ENCODE results near the gene ANXA5. TPM values are rescaled to one million over a fixed set of nuclear protein-coding genes. Genes with fewer than 3 reads are reported as not detected.
"Not testable (repeated sequence)": the region's sequence is repeated elsewhere in the genome, so short reads cannot be mapped to it uniquely, and the experiment has no call there.

The ANXA5 gene
- total RNA-seq, 1 experiment from 2014 or later = 1,287 TPM

DNA sequence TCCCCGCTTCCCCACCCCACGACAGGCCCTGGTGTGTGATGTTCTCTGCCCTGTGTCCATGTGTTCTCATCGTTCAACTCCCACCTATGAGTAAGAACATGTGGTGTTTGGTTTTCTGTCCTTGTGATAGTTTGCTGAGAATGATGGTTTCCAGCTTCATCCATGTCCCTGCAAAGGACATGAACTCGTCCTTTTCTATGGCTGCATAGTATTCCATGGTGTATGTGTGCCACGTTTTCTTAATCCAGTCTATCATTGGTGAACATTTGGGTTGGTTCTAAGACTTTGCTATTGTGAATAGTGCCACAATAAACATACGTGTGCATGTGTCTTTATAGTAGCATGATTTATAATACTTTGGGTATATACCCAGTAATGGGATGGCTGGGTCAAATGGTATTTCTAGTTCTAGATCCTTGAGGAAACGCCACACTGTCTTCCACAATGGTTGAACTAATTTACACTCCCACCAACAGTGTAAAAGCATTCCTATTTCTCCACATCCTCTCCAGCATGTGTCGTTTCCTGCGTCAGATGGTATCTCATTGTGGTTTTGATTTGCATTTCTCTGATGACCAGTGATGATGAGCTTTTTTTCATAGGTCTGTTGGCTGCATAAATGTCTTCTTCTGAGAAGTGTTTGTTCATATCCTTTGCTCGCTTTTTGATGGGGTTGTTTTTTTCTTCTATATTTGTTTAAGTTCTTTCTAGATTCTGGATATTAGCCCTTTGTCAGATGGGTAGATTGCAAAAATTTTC is 36.4 kb downstream of the ANXA5 start:
- DNase-seq (ENCODE audit: low read depth, low spot score); in situ Hi-C loops (cut with HindIII; ENCODE audit: low pct_unique_long_range_greater_than_20kb, low sequenced_read_pairs): not testable (repeated sequence)

DNA sequence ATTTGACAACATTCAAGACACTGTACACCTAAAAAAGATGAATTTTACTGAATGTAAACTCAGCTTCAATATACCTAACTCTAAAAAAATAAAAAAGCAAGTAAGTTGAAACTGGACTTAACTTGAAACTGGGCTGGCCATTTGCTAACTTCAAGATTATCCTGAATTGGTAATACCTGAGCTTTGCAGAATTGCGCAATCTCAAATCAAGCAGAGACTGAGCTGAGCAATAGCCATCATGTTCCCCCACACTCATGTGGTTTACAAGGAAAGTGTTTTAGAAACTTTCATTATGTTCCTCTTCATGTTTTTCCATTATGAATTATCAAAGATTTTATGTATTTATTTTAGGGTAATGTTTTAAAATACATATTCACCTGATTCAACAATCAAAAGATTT is 38.7 kb downstream of the ANXA5 start:
- in situ Hi-C loops (cut with HindIII; ENCODE audit: low pct_unique_long_range_greater_than_20kb, low sequenced_read_pairs) = no loop called here
- no peak for DNase-seq (ENCODE audit: low read depth, low spot score)

DNA sequence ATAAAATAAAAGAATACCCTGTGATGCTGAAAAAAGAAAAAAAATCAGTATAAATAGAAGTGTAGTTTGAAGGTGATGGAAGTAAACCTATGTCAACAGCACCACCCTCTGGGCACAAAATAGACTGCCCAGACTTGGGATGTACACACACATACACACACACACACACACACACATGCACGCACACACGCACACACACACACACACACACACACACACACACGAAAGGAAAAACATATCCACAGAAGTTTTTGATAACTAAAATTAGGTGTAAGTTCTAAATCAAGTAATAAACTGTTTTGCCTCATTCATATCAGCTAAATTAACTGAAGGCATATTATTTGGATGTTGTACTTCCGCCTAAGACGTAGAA is 40.5 kb downstream of the ANXA5 start:
- peak; percentile 61 for DNase-seq (ENCODE audit: low read depth, low spot score)
- in situ Hi-C loops (cut with HindIII; ENCODE audit: low pct_unique_long_range_greater_than_20kb, low sequenced_read_pairs) = no loop called here

DNA sequence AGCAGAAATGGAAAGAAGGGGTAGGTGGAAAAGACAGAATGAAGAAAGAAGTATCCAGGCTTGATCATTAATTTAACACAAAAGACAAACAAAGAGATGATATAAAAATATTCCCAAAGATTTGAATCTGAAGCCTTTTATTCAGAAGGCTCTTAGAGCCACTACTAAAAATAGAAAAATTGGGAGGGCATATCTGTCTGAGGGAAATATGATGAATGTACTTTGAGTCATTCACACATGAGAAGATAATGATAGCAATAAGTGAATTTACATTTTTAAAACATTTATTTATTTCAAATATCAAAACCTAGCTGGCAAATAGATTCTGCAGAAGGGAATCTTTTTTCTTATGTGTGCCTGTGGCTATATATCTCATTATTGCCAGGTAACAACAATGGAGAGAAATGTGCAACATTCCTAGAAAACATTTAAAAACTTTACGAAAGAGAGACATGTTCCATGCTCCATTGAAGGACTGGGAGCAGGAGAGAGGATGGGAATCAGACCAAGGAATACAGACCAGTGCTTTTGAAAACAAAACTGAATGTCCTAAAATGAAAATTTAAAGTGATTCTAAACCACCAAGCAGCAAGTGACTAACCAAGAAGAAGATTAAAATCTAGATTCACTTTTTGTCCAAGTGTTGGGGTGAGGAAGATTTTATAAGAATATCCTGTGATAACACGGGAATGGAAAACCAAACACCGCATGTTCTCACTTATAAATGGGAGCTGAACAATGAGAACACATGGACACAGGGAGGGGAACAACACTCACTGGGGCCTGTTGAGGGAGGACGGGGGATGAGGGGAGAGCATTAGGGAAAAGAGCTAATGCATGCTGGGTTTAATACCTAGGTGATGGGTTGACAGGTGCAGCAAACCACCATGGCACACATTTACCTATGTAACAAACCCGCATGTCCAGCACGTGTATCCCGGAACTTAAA is 41.2 kb downstream of the ANXA5 start:
- in situ Hi-C loops (cut with HindIII; ENCODE audit: low pct_unique_long_range_greater_than_20kb, low sequenced_read_pairs) = no loop called here
- no peak for DNase-seq (ENCODE audit: low read depth, low spot score)

DNA sequence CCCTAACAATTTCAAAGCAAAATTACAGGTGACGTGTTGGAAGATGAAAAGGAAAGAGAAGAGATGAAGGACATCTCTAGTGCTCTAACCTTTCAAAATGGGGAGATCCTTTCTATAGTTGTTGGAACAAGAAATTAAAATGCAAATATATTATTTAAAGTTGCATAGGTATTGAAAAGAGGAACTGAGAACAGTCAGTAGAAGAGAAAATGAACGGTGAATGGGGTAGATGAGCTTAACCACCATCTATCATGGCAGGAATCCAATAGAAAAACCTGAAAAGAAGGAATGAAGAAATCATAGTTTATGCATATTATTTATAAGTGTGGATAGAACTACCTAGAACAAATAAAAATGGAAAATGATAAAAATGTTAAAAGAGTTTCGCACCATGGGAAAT is 42.0 kb downstream of the ANXA5 start:
- DNase-seq (ENCODE audit: low read depth, low spot score) = no peak
- in situ Hi-C loops (cut with HindIII; ENCODE audit: low pct_unique_long_range_greater_than_20kb, low sequenced_read_pairs) = no loop called here

DNA sequence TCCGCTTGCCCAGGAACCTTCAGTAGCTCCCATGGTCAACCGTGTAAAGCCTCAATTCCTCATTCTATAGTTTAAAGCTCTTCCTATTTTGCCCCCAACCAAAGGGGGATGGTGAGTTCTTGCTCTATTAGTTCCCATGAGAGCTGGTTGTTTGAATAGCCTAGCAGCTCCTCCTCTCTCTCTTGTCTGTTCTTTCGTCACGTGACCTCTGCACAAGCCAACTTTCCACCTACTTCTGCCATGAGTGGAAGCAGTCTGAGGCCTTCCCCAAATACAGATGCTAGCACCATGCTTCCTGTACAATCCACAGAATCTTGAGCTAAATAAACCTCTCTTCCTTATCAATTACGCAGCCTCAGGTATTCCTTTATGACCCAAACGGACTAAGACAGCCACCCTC is 42.8 kb downstream of the ANXA5 start:
- in situ Hi-C loops (cut with HindIII; ENCODE audit: low pct_unique_long_range_greater_than_20kb, low sequenced_read_pairs) = no loop called here
- DNase-seq (ENCODE audit: low read depth, low spot score) = no peak

DNA sequence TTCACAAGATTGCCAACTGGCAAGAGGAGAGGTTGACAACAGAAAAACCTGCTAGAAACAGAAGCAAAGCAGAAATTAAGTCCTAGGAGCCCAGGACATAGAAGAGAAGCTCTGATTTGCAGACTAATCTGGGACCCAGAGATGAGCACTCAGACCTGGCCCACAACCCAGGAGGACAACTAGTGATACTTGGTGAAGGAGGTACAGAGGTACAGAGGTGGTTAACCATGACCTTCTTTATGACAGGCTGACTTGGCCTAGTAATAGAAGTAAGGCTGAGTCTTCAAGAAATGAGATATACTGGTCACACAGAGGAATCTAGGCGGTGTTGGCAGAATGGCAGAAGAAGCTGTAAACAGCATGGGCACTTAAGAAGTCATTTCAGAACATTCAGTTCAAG is 43.6 kb downstream of the ANXA5 start:
- in situ Hi-C loops (cut with HindIII; ENCODE audit: low pct_unique_long_range_greater_than_20kb, low sequenced_read_pairs) = no loop called here
- DNase-seq (ENCODE audit: low read depth, low spot score) = no peak

DNA sequence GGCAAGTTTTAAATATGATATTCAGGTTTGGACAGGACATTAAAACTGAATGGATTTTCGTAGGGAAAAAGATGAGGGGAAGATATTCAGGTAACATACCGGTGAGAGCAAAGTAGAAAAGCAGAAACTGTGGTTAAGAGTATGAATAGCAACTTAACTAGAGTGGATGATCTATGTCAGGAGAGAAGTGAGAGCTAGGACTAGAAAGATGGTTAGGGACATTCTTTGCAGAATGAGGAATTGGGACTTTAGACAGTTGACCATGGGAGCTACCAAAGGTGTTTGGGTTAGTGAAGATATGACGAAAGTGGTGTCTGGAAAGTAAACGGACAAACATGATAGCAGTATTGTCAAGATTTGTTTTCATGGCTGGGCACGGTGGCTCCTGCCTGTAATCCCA is 45.2 kb downstream of the ANXA5 start:
- DNase-seq (ENCODE audit: low read depth, low spot score) = no peak
- in situ Hi-C loops (cut with HindIII; ENCODE audit: low pct_unique_long_range_greater_than_20kb, low sequenced_read_pairs) = no loop called here

DNA sequence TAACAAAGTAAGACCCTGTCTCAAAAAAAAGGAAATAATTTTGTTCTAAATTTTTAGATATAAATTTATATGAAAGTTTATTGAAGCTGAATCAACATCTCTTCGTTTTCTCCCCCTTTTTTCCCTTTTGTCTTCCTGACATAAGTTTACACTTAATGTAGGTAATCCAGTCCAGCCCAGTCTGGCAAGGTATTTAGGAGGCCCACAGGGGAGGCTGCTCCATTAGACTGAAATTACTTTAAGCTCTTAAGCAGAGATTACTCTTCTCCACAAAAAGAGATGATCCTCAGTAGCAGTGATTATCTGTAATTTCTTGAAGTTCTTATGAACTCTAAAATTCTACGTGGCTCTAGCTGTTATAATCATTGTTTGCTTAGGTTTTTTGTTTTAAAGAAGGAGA is 46.0 kb downstream of the ANXA5 start:
- in situ Hi-C loops (cut with HindIII; ENCODE audit: low pct_unique_long_range_greater_than_20kb, low sequenced_read_pairs) = no loop called here
- no peak for DNase-seq (ENCODE audit: low read depth, low spot score)

DNA sequence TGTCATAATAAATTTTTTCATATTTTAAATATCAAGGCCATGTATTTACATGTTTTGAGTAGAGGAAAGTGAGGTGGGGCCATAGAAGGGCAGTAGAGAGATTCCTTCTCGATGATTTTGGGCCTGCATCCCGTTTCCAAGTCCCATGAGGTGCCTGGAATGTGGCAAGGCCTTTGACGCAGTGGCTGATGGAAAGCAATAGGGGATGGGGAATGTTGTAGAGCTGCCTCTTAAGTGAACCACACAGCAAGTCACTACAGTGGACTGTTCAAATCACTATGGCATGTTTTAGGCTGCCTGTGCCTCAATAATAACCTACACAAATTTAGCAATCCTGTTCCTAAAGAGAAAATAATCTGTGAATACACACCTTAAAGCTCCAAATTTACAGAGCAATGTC is 48.3 kb downstream of the ANXA5 start:
- no peak for DNase-seq (ENCODE audit: low read depth, low spot score)
- in situ Hi-C loops (cut with HindIII; ENCODE audit: low pct_unique_long_range_greater_than_20kb, low sequenced_read_pairs) = no loop called here

DNA sequence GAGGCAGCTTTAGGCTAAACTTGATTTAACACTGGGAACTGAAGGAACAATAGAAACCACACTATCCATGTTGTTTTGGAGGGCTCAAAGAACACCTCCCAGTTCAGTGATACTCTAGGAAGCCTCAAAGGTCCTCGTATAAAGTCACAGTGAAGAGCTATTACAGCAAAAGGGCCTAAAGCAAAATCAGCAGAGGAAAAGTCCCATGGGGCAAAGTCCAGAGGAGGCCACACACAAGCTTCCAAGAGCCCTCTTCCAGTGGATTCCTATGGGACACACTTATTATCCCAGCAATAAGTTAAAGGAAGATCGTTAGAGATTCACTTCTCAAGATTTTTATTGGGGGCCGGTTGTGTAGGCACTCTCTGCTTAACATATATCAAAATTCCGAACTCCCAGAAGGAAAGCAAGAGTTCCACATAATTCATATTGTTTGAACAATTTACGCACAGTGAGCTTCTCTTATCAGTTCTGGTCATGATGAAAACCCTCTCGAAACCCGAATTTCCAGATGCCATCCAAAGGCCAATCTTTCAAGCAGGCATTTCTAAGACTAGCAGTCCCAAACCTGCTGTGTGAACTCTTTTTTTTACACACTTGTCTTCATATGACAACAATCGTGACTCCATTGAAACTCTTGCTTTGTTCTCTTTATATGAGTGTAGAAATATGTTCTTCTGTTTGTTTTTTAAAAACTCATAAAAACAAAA is 53.7 kb downstream of the ANXA5 start:
- in situ Hi-C loops (cut with HindIII; ENCODE audit: low pct_unique_long_range_greater_than_20kb, low sequenced_read_pairs) = no loop called here
- DNase-seq (ENCODE audit: low read depth, low spot score) = no peak

DNA sequence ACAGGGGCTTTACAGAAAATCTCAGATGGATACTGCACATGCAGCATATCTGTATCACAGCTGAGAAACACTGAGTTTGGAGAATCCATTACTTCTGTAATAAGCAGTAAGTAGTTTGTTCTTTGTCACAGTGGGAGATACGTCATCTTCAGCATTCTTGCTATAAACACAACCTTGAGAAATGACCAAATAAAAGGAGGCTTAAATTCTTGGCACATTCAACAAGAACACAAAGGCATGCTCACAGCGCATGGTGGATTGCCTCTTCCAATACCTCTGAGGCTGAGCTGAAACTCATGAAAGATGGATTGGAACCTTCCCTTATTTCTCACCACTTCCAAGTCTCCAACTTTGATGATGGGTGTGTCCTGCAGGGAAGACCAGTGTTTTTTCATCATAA is 54.5 kb downstream of the ANXA5 start:
- DNase-seq (ENCODE audit: low read depth, low spot score) = no peak
- in situ Hi-C loops (cut with HindIII; ENCODE audit: low pct_unique_long_range_greater_than_20kb, low sequenced_read_pairs) = no loop called here

DNA sequence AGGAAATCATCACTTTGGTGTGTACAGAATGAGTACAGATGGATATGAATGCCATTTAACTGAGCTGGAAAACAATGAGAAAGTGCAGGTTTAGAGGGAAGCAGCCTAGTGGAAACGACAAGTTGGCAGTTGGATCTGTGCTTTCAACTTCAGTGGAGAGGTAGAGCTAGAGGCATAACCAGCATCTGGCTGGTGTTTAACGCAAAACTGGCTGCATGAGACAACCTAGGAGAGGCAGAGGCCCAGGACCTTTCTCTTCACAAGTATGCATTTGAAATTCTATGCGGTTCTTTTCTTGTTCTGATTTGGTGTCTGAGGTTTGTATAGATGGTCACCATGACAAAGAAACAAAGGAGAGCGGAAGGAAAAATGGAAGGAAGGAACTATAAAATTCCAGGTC is 63.1 kb downstream of the ANXA5 start:
- in situ Hi-C loops (cut with HindIII; ENCODE audit: low pct_unique_long_range_greater_than_20kb, low sequenced_read_pairs) = no loop called here
- DNase-seq (ENCODE audit: low read depth, low spot score) = no peak

DNA sequence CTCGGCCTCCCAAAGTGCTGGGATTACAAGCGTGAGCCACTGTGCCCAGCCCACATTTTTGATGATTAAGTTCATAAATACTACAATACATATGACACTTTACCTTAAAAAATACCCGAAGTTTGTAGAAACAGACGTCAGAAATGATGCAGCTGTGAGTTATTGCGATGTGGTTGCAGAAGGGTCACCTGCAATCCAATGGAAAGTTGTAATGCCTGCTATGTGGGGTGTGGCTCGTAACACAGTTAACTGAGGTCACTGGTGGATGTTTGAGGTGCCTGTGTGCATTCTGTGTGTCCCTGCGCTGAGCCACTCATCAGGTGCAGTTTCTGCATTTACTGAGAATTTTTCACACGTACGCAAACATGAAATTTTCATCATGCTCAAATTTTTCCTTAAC is 64.1 kb downstream of the ANXA5 start:
- in situ Hi-C loops (cut with HindIII; ENCODE audit: low pct_unique_long_range_greater_than_20kb, low sequenced_read_pairs) = no loop called here
- no peak for DNase-seq (ENCODE audit: low read depth, low spot score)

Other genes starting within 250 kb of the ANXA5 start
- not detected in 2 replicates for gene SMIM43, start 68.2 kb upstream of the ANXA5 start, total RNA-seq (2014; rRNA removed; shearing (Covaris generic))
- gene EXOSC9, start 104.3 kb upstream of the ANXA5 start, total RNA-seq (2014; rRNA removed; shearing (Covaris generic)) = 31.5 and 35.5 TPM in 2 replicates
- 37.0 and 42.4 TPM in 2 replicates for gene CCNA2, start 126.9 kb upstream of the ANXA5 start, total RNA-seq (2014; rRNA removed; shearing (Covaris generic))
- gene BBS7, start 173.5 kb upstream of the ANXA5 start, total RNA-seq (2014; rRNA removed; shearing (Covaris generic)) = 12.4 and 13.0 TPM in 2 replicates

Measured in SK-MEL-5 (cell line).